Right forelimb (tissue), 1 donor: ENCODE measurements around the gene SCRT2.
A peak's percentile ranks its signal among the peaks of the same experiment; 100 is the strongest.

Source experiments
- DNase-seq: peaks from one replicate; pipeline ENCODE4 v3.0.0-alpha.2; 2018

SCRT2 gene

DNA sequence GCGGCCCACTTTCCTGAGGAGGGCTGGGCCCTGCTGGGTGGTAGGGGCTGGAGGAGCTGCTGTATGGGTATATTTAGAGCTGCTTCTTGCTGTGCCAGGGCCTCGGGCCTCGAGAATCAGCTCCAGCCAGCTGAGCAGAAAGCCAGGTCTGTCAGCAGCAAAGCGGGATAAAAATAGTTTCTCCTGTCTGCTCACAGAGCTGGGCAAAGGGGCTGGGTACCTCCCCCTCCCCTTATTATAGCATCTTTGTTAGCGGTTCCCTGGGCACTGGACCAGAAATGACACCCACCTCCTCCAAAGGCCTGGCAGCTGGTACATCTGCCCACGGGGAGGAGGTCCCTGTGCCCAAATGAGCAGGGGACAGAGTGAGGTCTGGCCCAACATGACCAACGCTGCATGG is 6.0 kb downstream of the SCRT2 start:
- no peak for DNase-seq

DNA sequence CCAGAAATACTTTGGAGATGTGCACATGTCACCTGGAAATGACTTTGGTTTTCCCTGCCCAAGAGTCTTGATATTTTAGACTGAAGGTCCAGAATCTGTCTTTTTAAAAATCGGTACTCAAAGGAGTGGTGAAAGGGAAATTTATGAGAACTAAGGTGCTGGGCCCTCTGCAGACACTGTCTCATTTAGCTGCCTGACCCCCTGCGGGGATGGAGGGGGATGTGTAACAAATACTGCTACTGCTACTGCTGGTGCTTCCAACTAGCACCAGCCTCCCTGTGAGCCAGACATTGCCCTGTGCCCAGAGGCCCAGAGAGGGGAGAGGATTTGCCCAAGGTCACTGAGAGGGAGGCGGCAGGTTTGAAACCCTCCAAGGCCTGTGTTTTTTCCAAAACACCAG is 7.0 kb downstream of the SCRT2 start:
- no peak for DNase-seq

DNA sequence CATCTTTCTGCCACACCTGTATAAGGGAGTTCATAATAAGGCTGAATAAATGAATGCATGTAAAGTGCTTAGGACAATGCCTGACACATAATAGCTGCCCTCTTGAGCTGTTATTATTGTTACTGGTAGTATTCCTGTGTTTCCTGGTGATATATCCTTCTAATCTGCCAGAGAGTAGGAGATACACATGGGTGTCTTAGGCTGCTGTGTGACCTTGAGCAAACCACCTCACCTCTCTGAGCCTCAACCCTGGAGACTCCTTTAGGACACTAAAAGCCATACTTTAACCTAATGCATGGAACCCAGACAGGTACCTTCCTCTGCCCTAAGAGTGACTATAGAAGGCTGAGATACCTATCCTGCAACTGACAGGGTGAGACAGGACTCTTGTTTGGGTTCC is 7.6 kb downstream of the SCRT2 start:
- no peak for DNase-seq

DNA sequence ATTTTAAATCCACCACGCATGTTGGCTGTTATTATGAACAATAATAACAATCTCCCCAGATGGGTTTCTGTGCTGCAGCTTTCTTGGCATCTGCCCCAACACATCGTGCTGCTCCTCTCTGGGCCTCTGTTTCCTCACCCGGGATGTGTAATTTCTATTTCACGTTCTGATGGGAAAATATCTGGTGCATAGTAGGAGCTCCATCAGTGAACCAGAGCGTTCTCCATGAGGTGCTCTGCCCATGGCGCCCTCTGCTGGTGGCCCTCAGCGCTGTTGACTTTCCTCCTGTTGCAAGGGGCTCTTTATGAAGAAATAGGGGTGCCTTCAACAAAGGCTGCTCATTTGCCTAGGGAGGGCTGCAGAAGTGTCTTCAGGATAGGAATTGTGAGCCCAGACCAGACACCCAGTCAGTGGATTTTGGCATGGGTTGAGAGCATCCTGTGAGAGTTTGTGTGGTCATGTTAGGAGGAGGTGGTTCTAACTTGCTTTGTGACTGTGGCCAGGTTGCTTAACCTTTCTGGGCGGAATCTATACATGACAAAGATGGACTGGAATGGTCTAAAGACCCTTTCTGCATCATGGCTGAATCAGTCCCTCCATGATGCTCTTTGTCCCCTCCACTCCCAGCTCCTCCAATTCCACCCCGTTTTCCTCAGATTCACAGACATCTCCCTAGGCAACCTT is 8.1 kb downstream of the SCRT2 start:
- DNase-seq = no peak

DNA sequence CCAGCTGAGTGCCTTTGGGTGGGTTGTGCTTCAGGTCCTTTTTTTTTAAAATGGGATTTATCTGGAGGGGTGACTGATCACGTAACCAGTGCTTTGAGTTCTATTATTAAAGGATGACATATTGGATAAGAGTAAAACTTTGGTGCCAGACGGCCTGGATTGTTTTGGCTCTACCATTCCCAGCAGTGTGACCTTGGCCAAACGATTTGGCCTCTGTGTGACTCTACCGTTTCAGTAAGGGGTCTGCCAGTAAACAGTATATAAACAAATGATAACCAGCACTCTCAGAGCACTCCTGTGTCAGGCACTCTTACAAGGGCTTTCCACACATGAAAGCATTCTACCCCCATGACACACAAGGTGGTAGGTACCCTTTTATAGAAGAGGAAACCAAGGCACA is 8.7 kb downstream of the SCRT2 start:
- no peak for DNase-seq

DNA sequence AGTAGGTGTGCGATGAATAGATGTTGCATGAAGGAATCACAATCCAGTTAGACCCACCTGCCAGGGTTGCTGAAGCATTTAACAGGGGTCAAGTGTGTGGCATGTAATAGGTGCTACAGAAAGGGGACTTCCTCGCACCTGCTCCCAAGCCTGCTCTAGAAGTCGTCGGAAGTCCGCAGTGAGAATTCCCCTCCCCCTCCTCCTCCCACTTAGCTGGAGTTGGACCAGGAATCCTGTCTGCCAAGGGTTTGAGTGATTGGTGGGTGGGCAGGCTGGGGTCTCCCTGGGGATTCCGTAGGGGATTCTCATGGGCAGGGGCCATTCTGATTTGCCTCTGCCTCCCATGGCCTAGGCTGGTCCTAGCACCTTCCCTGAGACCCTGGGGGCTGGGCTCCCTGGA is 10.3 kb downstream of the SCRT2 start:
- no peak for DNase-seq

DNA sequence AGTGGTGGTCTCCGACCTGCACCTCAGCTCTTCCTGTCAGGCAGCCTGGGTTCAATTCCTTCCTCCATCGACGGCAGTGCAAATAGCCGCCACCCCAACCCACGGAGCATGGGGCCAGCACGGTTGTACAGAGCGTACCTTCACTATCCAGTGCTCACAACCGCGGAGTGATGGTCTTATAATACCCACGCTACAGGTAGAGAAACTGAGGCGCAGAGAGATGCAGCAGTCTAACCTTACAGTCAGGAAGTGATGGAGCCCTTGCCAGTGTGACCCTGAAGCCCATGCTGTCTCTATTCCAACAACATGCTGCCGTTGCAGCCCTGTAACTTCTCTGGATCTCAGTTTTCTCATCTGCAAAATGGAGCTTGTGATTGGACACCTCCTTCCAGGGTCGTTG is 11.0 kb downstream of the SCRT2 start:
- no peak for DNase-seq

DNA sequence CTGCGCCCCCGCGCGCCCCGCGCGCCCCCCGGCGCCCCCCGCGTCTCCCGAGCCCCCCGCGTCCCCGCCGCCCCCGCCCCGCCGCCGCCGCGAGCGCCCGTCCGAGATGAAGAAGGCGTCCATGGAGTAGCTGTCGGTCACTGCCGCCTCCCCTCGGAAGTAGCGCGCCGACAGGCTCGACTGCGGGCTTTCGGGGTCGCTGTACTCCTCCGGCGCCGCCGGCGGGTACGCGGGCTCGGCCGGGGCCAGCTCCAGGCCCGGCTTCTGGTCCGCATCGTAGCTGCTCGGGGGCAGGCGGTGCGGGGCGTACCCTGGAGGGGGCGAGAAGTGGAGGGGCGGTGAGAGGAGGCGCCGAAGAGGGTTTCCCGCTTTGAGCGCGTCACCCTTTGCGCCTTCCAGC is 11.5 kb downstream of the SCRT2 start:
- no peak for DNase-seq

DNA sequence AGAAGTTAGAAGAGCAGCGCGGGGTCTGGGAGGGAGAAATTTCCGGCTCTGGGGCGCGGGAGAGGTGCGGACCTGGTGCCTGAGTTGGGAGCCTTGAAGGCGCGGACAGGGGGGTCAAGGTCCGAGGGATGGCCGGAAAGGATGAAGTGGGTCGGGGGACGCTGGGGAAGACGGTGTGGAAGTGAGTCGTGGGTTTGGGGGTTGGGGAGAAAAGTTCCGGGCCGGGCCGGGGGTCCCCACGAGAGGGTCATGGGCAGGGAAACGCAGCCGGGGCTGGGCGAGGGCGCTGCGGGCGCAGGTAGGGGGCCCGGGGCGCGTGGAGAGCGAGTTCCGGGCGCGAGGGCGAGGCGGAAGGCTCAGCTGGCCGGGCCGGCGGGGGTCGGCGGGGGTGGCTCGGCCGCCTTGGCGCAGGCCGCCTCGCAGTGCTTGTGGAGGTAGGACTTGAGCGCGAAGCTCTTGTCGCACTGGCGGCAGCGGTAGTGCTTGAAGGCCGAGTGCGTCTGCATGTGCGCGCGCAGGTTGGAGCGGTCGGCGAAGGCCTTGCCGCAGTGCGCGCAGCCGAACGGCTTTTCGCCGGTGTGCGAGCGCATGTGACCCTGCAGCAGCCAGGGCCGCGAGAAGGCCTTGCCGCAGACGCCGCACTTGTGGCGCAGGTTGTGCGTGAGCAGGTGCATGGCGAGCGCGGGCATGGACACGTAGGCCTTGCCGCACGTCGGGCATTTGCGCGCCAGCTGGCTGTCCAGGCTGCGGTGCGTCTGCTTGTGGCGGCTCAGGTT is 12.1 kb downstream of the SCRT2 start:
- DNase-seq = no peak

DNA sequence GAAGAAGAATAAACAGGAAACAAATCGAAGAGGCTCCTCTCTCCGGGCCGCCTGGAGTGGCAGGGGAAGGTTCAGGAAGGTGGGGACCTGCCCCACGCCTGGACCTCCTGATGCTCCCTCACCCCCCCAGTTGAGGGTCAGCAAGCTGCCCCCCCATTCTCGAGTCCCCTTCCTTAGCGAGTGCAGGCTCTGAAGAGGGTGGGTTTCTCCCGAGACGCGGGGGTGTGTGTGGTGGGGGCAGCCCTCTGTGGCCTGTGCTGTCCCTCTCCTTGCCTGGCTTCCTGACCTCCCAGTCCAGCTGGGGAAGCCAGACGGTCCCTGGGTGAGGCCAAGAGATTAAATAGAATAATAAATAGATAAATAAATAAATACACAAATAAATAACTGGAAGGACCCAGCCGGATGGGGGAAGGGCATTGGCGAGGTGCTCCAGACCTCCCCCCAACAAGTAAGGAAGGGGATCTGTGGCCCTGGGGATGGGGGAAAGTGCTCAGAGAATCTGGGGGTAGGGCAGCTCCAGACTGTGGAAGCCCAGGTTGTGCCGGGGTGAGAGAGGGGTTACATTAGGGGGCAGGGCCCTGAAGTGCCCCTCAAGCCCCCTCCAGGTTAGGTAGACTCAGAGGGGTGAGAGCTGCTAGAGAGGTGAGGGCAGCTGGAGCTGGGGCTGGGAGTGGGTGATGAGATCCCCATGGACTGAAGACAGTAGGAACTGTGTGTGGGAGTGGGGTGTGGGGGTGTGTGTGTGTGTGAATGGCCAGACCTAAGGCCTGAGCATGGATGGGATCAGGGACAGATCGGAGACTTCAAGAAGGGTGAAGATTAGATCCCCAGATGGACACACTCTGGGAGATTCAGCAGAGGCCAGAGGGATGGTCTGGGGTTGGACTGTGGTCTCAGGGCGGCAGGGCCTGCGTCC is 13.1 kb downstream of the SCRT2 start:
- DNase-seq = no peak

DNA sequence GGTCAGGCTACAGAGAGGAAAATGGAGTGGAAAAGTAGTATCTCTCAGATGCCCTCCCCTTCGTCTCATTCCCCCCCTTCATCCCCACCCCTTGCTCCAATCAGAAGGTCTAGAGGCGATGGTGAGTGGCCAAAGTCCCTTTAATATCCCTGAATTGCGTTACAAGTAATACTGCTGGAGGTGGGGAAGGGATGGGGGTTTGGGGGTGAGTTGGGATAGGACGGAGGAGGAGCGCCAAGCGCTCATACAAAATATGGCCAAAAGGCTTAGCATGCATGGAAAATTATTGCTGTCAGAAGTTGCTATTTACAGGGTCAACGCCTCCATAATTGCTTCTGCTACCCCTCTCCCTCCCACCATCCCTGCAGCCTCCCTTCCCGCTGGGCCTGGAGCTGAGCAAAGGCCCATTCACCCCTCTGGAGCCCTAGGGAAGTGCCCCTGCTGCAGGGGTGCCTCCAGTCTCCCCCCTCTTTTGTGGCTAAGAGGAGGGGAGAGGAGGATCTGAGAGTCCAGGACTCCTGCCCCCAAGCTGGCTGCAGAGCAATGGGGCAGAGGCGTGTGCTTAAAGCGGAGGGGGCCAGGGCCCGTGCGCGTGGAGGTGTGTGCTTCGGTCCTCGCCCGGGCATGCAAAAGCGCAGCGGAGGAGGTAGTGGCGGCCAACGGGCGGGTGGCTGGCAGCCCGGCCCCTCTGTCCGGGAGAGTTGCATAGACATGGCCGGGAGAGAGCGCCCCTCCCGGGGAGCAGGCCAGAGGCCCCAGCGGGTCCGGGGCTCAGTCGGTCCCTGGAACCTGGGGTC is 13.9 kb downstream of the SCRT2 start:
- no peak for DNase-seq

DNA sequence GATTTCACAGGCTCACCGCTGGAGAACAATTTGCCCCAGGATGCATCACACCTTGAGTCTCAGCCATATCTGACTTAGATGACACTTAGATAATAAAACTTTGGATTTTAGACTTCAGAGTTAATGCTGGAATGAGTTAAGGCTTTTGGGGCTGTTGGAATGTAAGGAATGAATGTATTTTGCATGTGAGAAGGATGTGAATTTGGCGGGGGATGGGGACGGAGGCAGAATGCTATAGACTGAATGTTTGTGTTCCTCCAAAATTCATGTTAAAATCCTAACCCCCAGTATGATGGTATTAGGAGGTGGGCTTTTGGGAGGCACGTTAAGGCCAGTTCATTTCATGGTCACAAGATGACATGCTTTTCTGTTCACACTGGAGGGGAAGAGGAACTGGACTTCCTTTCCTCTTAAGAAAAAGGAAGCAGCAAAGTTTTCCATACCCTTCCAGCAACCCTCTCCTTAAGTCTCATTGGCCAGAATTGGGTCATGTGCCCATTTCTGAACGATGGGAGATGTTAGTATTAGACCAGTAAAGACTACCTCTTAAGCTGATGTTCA is 16.8 kb downstream of the SCRT2 start:
- DNase-seq = no peak

DNA sequence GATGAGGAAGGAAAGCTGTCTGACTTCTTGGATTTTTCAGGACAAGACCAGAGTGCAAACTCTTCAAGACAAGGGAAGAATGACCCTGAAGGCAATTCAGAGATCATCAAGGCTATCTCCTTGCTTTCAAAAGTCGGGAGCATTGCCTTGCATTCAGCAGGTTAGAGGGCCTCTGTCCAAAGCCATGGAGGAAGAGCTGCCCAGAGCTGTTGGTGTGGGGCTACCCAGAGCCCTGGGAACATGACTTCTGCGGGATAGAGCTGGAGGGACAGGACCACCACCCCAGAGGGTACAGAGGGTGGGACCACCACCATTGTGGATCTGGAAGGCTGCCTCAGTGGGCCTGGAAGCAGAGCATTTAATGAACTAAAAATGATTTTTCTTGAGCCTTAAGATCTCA is 17.4 kb downstream of the SCRT2 start:
- no peak for DNase-seq

DNA sequence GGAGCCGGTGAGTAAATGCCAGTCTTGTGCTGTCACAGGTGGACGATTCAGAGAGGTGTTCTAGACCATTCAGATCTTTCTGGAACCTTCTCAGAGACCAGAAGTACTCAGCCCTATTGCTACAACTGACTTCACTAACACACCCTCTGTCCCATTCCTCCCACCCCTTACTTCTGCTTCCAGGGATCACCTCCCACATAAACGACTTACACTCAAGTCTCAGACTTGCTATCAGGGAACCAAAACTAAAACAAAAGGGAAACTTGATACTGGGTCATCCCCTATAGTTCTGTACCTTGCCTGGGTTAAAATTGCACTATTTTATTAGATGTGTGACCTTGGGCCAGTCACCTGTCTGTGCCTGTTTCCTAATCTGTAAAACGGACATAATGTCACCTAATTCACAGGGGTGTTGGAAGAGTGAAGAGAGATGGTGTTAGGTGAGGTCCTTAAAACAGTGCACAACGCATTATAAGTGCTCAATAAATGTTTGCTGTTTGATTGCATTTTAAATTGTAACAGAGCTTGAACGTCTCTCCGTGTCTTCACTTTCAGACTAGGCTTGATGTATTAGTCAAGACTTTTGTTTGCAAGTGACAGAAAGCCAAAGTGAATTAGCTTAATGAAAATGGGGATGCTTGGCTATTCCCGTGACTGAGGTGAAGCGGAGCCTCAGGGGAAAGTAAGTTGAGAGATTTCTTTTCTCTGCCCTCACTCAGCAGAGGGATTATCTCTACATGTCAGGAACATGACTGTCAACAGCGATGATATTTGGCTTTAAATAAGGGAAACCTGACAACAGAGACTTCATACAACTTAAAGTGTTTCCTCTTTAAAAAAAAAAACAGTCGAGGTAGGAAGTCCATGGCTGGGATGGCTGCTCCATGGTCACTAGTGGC is 19.6 kb downstream of the SCRT2 start:
- DNase-seq = no peak

DNA sequence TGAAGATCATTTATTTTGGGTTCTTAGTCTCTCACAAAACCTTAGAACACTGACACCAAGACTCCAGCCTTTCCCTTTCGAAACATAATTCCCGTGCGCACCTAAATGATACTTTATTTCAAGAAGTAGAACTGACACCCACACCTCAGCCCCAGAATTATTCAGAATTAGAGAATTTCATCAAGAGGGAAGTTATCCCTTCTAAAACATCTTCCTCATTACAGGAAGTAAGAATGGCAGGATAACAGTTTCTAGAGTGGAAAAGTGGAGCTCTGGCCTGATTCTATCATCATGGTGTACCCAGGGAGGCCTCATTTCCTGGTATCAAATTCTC is 21.2 kb downstream of the SCRT2 start:
- DNase-seq = no peak

DNA sequence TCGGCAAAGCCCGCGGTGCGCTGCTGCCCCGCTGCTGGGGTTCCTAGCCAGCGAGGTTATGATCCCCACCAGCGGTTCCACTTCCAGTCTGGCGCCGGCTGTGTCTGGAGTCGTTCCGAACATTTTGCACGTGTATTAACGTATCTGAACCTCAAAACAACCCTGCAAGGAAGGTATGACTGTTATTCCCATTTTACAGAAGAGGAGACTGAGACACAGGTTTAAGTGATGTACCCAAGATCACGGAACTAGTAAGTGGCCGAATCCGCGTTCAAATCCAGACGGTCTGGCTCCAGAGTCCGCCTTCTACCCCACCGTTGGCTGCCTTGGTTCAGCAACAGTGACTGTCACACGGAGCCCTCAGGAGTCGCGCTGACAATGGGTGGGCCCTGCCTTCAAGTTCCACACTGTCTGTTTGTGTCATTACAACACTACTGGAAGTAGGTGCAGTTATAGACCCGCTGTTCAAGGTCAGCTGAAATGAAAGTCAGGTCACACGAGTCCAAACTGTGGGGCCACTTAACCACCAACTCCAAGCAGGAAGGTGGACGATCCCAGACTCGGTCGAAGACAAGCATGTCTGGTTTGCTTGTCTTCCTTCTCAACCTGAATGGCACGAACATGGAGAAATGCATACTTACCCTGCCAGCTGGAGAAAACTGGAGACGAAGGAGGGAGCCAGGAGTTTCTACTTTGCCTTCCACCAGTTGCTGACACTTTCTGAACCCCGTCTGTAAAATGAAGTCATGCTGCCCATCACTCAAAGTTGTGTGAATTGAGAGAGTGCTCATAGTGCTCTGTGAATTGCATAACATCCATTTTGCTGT is 21.8 kb downstream of the SCRT2 start:
- DNase-seq = no peak

DNA sequence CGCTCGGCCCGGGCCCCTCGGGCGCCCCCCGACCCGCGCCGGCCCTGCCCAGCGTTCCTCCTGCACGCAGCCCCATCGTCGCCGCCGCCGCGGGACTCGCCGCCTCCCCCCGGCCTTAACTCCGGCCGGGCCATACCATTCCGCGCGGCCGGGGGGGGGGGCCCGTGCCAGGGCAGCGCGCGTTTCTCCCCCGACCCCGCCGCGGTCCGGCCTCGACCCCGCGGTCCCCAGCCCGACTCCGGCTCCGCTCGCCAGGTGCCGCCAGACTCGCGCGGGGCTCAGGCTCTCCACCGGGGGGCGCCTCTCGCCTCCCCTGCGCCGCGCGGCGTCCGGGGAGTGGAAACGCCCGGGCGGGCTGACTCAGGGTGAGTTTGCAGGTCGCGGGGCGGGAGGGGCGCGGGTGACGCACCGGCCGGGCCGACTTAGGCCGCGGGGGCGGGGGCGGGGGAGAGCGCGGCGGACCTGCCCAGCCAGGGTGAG is 22.5 kb downstream of the SCRT2 start, which contains the start of gene SRXN1:
Gene SRXN1, minus strand, starts transcription at position 91 of the 480 bp plus-strand sequence. Its CDS starts 15 bp downstream, at position 76.
- DNase-seq = peak; percentile 89

DNA sequence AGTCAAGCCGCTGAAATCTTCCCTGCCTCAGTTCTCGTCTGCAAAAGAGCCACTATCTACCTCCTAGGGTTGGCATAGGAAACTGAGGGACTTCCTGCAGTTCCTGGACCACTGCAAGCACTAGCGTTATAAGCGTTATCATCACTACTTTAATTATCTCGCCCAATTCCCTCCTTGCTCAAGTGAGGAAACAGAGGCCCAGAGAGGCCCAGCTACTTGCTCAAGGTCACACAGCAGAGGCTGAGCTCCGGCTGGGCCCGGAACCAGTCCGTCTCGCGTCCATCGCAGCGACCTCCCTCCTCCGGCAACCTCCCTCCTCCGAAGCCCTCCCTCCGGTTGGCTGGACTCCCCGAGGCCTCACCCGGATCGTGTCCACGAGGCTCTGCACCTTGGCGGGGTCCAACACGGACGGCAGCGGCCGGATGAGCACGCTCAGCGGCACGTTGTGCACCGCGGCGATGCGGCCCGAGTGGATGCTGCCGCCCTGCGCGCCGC is 22.9 kb downstream of the SCRT2 start:
- DNase-seq = peak; percentile 80

DNA sequence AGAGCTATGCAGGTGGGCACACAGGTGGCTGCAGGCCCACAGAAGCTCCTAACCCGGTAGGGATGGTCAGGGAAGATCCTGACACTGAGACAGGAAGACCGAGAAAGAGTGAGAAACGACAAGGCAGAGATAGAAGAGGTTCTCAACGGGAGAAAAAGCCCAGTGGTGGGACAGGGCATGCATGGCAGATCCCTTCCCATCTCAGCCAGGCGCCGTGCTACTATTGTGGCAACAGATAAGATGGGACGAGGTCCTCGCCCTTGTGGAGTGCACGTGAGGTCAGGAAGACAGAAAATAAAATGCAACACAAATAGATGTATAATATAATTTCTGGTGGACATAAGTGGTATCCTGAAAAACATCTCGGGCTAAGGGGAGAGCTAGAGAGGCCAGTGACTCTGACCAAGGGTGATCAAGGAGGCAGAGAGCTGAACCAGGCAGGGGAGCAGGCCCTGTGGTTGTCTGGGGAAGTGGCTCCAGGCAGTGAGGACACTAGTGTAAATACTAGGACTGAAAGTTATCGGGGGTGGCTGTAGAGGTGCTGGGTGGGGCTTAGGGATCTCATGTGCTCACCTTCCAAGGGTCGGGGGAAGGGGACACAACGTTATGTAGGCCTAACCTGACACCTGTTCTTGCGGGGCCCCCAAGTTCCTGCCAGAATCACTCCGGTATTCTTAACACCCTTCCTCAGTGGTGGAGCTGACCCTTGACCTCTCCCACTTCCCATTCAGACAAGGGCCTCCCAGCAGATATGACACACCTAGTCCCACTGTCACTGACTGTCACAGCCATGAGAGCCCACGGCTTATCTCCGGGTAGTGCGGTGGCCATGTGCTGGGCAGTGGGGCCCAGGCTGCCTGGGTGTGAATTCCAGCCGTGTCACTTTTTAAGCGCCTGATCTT is 23.6 kb downstream of the SCRT2 start:
- no peak for DNase-seq
